Measurements from ENCODE around the gene HPN. TPM values are rescaled to one million over a fixed set of nuclear protein-coding genes. Genes with fewer than 3 reads are reported as not detected.

Gene HPN
- total RNA-seq, 1 donor from 2014 or later: 2.3 TPM

DNA sequence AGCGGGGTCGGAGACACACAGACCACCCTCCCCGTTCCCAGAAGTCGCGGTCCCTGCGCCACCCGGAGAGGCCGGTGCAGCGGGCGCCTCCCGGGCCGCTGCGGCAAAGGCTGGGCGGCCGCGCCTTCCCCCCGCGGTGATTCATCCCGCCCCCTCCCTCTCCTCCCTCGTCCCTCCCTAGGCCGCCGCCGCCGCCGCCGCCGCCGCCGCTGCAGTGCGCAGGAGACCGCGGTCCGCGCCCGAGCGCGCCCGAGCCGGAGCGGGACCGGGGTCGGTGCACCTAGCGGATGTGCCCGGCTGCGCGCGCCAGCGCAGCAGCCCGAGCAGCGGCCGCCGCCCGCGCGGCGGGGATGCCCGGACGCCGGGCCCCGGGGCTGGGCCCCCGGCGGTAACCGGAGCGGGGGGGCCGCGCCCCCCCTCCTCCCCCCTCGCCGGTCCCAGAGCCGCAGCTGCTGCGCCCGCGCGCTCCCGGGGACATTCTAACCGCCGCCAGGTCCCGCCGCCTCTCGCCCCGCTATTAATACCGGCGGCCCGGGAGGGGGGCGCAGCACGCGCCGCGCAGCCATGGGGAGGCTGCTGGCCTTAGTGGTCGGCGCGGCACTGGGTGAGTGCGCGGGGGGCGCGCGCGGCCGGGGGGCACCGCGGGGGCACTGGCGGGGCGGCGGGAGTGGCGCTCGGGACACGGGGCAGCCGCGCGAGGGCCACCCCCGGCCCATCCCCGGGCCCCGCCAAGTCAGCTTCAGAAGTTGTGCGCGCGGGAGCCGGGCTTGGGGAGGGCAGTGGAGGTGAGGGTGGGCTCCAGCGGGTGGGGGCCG is 11.1 kb upstream of the HPN start, which contains the start of gene SCN1B:
Gene SCN1B, plus strand, starts transcription at position 214 of the 815 bp plus-strand sequence. Its CDS starts 351 bp downstream, at position 565.
- TF ChIP-seq, protein P1, sequence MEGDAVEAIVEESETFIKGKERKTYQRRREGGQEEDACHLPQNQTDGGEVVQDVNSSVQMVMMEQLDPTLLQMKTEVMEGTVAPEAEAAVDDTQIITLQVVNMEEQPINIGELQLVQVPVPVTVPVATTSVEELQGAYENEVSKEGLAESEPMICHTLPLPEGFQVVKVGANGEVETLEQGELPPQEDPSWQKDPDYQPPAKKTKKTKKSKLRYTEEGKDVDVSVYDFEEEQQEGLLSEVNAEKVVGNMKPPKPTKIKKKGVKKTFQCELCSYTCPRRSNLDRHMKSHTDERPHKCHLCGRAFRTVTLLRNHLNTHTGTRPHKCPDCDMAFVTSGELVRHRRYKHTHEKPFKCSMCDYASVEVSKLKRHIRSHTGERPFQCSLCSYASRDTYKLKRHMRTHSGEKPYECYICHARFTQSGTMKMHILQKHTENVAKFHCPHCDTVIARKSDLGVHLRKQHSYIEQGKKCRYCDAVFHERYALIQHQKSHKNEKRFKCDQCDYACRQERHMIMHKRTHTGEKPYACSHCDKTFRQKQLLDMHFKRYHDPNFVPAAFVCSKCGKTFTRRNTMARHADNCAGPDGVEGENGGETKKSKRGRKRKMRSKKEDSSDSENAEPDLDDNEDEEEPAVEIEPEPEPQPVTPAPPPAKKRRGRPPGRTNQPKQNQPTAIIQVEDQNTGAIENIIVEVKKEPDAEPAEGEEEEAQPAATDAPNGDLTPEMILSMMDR (IDR thresholded peaks at IDR 0.05; ENCODE audit: insufficient read depth, low read length, poor library complexity, severe bottlenecking): no peak
- Histone ChIP-seq H3K36me3 (ENCODE audit: control insufficient read depth, insufficient read depth, low read length) (peaks cover 2% of the 10 kb centered on the region), H3K27me3 (ENCODE audit: control insufficient read depth, insufficient read depth, low read length) (peaks cover 6% of the 10 kb centered on the region), H3K4me3 (ENCODE audit: low read depth, low read length) (peak within 1 kb of the TSS; percentile 41)
- DNase-seq (ENCODE audit: low read depth): no peak

DNA sequence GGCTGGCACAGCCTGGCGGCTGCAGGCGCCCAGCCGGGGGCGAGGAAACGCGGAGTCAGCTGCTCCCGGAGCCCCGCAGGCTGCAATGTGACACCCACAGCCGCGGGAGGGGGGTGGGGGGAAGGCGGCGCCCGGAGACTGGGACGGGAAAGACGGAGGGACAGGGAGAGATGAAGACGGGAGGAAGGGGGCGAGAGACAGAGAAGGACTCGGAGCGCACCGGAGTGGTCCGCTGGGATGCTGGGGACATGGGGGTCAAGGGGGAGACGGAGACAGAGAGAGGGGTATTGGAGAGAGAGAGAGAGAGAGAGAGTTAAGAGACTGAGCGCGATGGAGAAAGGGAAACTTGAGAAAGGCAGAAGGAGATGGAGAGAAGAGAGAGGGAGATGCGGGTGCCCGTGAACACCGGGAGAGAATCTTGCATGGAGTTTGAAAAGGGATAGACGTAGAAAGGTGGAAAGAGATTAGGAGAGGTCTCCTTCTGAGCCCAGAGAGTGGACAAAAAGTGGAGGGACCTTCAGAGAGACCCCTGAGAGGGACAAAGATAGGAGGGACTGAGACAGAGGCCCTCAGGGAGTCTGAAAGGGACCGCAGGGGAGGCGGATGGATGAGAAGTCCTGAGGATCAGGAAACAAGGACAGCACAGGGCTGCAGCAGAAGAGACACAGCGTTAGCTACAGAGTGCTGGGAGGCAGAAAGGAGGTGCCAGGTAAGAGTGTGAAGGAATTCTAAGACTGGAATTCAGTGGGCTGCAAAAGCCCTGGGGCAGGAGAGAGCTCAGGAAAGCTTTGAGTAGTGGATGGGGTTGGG is 10.2 kb upstream of the HPN start:
- no peak for DNase-seq (ENCODE audit: low read depth)

DNA sequence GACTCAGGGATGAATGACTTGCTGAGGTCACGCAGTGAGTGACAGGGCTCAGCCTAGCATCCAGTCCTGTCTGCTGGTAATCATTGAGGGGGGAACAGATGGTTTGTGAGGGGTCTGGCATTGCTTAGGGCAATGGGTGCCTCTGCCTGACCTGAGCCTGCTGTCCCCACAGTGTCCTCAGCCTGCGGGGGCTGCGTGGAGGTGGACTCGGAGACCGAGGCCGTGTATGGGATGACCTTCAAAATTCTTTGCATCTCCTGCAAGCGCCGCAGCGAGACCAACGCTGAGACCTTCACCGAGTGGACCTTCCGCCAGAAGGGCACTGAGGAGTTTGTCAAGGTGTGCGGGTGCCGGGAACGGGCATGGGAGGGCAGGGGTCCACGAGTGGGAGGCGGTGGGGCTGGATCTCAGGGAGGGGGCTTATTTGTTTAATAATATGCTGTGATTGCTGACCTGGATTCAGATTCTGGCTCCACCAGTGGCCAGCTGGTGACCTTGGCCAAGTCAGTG is 9.1 kb upstream of the HPN start:
- TF ChIP-seq, protein P1 (IDR thresholded peaks at IDR 0.05; ENCODE audit: insufficient read depth, low read length, poor library complexity, severe bottlenecking): no peak
- no peak for DNase-seq (ENCODE audit: low read depth)
- Histone ChIP-seq H3K4me3 (ENCODE audit: low read depth, low read length) (no peak overlapping the region), H3K36me3 (ENCODE audit: control insufficient read depth, insufficient read depth, low read length) (no peaks in the 10 kb centered on the region), H3K27me3 (ENCODE audit: control insufficient read depth, insufficient read depth, low read length) (peaks cover 6% of the 10 kb centered on the region)

More for the DNA sequence above, 10.2 kb upstream of the HPN start:
- TF ChIP-seq, protein P1 (IDR thresholded peaks at IDR 0.05; ENCODE audit: insufficient read depth, low read length, poor library complexity, severe bottlenecking): no peak
- Histone ChIP-seq H3K36me3 (ENCODE audit: control insufficient read depth, insufficient read depth, low read length) (no peaks in the 10 kb centered on the region), H3K4me3 (ENCODE audit: low read depth, low read length) (peak overlapping the region; percentile 41), H3K27me3 (ENCODE audit: control insufficient read depth, insufficient read depth, low read length) (peaks cover 6% of the 10 kb centered on the region)

DNA sequence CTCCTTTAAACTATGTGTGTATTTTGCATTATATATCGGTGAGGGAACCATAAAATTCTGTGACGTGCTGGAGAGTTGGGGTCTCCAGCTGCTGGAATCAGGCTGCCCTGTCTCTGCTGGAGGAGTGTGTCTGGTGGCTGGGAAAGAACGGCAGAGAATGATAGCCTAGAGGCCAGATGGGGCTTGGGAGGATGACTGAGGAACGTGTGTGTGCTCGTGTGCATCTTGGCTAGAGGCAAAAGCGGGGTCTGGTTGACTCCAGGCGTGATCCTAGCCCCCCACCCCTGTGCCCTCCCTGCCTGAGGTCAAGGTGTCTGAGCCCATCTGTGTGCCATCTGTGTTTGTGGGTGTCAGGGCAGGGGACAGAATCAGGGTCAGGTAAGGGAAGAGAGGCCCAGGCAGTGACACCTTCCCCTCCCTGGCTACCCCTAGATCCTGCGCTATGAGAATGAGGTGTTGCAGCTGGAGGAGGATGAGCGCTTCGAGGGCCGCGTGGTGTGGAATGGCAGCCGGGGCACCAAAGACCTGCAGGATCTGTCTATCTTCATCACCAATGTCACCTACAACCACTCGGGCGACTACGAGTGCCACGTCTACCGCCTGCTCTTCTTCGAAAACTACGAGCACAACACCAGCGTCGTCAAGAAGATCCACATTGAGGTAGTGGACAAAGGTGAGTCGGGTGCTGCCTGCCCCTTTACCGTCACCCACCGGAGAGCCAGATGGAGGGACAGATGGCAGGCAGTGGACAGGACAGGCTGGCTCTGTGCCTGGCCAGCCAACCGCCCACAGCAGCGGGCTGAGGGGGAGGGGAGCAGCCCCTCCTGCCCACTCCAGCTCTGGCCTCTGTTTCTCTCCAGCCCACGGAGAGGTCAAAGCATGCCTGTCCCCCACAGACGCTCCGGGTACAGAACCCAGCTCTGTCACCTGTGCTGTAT is 8.2 kb upstream of the HPN start:
- Histone ChIP-seq H3K27me3 (ENCODE audit: control insufficient read depth, insufficient read depth, low read length) (peaks cover 6% of the 10 kb centered on the region), H3K4me3 (ENCODE audit: low read depth, low read length) (no peak overlapping the region), H3K36me3 (ENCODE audit: control insufficient read depth, insufficient read depth, low read length) (no peaks in the 10 kb centered on the region)
- TF ChIP-seq, protein P1 (IDR thresholded peaks at IDR 0.05; ENCODE audit: insufficient read depth, low read length, poor library complexity, severe bottlenecking): no peak
- DNase-seq (ENCODE audit: low read depth): no peak

DNA sequence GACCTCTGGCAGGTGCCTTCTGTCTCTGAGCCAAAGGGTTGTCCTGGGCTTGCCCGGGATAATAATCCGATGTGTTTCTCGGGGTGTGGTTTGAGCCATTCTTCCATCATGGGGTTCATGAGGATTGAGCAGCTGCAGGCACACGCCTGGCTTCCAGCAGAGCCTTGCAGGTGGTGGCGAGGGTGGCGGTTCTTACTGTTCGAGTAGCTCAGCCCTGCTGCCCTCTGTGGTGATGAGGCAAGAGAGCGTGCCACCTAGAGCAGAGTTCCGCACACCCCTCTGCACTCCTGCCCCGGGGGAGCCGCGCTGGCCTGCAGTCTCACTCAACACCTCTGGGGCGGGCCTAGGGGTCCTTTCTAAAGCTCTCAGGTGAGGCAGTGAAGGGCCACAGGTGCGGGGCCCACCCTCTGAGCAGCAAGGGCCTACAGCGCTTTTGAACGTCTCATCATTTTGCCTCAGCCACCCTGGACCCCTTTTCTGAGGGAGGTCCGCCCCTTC is 7.5 kb upstream of the HPN start:
- TF ChIP-seq, protein P1 (IDR thresholded peaks at IDR 0.05; ENCODE audit: insufficient read depth, low read length, poor library complexity, severe bottlenecking): no peak
- H3K36me3 ChIP-seq (ENCODE audit: control insufficient read depth, insufficient read depth, low read length): no peaks in the 10 kb centered on the region
- DNase-seq (ENCODE audit: low read depth): no peak

More for the DNA sequence above, 7.5 kb upstream of the HPN start:
- Histone ChIP-seq H3K4me3 (ENCODE audit: low read depth, low read length) (no peak overlapping the region), H3K27me3 (ENCODE audit: control insufficient read depth, insufficient read depth, low read length) (peaks cover 6% of the 10 kb centered on the region)

Data from kidney epithelial cell (primary cell).